GF-D8 (cell line): ENCODE results near the gene ANKRD40CL.

Source experiments
- DNase-seq: peaks from one replicate; lab custom pipeline; 2025; lab: John Stamatoyannopoulos, UW

The ANKRD40CL gene

DNA sequence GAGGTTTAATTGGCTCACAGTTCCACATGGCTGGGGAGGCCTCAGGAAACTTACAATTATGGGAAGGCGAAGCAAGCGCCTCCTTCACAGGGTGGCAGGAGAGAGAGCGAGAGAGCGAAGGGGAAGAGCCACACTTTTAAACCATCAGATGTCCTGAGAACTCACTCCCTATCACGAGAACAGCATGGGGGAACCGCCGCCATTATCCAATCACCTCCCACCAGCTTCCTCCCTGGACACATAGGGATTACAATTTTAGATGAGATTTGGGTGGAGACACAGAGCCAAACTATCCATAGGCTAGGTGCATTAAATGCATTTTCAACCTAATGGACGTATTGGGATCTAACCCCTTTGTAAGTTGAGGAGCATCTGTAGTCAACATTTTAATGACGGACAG lies 54.7 kb downstream of the ANKRD40CL start:
- DNase-seq: no peak
